Nephron progenitor cell (in vitro differentiated cells): ENCODE data around the gene METTL22.

Experiments
- DNase-seq: peaks from one replicate; pipeline ENCODE4 v3.0.0; 2021
- H3K27ac Mint-ChIP-seq: 2 replicates; pipeline ENCODE4 v1.8.0; 2021; ENCODE audit warnings: mild to moderate bottlenecking, moderate library complexity, mixed read lengths
- H3K27me3 Mint-ChIP-seq: 2 replicates; pipeline ENCODE4 v1.8.0; 2021; ENCODE audit warnings: mild to moderate bottlenecking, low read depth, mixed read lengths; ENCODE audit not compliant: poor library complexity
- H3K36me3 Mint-ChIP-seq: 2 replicates; pipeline ENCODE4 v1.8.0; 2021; ENCODE audit warnings: low read depth, mixed read lengths
- H3K4me1 Mint-ChIP-seq: 2 replicates; pipeline ENCODE4 v1.8.0; 2021; ENCODE audit warnings: mixed read lengths
- H3K4me3 Mint-ChIP-seq: 2 replicates; pipeline ENCODE4 v1.8.0; 2021; ENCODE audit warnings: mild to moderate bottlenecking, moderate library complexity, mixed read lengths
- H3K9me3 Mint-ChIP-seq: 2 replicates; pipeline ENCODE4 v1.8.0; 2021; ENCODE audit warnings: mild to moderate bottlenecking, moderate library complexity, mixed read lengths
- TF ChIP-seq, protein P1 (sequence below): fragments of 200-600 bp; sonication (generic); IDR thresholded peaks from 2 replicates; pipeline ENCODE4 v1.5.0; 2021; ENCODE audit warnings: antibody characterized with exemption

METTL22 gene

DNA sequence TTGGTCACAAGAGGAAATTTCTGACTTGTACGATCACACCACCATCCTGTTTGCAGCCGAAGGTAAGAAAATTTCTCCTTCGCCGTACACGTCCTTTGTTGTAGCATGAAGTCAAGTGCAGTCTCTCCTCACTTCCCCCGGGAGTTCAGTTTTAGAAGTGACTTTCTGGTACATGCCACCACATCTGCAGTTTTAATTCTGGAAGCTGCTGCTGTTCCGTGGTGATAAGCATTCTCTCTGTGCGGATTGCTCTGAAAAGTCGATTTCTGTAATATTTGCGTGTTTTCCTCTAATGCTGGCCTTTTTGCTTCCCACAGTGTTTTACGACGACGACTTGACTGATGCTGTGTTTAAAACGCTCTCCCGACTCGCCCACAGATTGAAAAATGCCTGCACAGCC lies 20.6 kb downstream of the METTL22 start:
- Mint-ChIP-seq H3K4me3 (no peak overlapping the region), H3K4me1 (no peaks in the 10 kb centered on the region), H3K36me3 (peaks cover 83% of the 10 kb centered on the region), H3K27ac (no peak overlapping the region), H3K27me3 (no peaks in the 10 kb centered on the region), H3K9me3 (no peaks in the 10 kb centered on the region)
- no peak for DNase-seq
- TF ChIP-seq, protein P1, sequence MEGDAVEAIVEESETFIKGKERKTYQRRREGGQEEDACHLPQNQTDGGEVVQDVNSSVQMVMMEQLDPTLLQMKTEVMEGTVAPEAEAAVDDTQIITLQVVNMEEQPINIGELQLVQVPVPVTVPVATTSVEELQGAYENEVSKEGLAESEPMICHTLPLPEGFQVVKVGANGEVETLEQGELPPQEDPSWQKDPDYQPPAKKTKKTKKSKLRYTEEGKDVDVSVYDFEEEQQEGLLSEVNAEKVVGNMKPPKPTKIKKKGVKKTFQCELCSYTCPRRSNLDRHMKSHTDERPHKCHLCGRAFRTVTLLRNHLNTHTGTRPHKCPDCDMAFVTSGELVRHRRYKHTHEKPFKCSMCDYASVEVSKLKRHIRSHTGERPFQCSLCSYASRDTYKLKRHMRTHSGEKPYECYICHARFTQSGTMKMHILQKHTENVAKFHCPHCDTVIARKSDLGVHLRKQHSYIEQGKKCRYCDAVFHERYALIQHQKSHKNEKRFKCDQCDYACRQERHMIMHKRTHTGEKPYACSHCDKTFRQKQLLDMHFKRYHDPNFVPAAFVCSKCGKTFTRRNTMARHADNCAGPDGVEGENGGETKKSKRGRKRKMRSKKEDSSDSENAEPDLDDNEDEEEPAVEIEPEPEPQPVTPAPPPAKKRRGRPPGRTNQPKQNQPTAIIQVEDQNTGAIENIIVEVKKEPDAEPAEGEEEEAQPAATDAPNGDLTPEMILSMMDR, result no peak

DNA sequence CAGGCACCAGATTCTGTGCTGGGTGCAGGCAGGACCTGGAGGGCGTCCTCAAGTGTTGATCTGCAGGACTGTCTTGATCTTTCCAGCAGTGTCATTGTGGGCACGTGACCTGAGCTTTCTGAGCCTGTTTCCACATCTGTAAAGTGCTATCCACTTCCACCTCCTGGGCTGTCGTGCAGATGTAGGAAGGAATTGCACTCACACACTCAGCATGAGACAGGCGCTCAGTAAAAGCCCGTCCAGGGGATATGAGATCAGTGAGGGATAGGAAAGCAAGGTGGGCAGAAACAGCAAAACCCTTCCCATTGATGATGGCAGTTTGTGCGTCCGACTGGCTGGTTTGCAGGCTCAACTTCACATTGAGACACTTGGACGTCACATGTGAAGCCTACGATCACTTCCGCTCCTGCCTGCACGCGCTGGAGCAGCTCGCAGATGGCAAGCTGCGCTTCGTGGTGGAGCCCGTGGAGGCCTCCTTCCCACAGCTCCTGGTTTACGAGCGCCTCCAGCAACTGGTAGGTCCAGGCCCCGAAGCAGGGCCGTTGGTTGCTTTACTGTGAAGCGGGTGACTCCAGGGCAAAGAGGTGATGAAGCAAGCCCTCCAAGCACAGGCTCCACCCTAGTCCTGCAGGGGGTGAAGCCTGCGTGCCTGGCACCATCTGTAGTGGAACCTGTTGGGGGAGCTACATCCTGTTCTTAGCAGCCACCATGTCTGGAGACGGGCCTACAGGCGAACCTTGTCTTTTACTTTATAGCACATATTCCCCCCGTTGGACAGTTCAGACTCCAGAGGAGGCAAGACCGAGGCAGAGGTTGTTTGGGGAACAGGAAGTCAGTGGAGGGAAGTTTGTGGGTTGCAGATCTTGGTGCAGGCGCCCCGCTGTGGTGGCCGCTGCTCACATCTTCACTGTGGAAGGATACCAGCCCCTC lies 23.0 kb downstream of the METTL22 start:
- H3K9me3 Mint-ChIP-seq, result no peaks in the 10 kb centered on the region
- TF ChIP-seq, protein P1, result no peak
- no peak overlapping the region for H3K4me3 Mint-ChIP-seq
- H3K27me3 Mint-ChIP-seq, result no peaks in the 10 kb centered on the region
- H3K4me1 Mint-ChIP-seq, result no peaks in the 10 kb centered on the region
- no peak overlapping the region for H3K27ac Mint-ChIP-seq
- H3K36me3 Mint-ChIP-seq, result peaks cover 87% of the 10 kb centered on the region
- no peak for DNase-seq

DNA sequence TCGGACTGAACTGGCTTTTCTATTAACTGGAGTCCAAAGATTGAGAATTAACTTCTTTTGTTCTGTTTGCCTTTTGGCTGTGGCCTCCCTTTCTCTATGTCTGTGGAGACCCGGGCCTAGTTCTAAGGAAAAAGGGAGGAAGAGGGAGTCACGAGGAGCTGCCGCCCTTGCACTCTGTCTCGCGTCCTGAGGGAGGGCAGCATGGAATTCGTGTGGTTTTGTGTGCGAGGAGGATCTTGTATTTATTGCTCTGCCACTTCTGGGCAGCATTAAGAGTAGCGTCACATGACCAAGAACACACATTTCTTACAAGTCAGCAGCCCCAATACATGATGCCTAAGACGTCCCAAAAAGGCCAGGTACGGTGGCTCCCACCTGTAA lies 23.6 kb downstream of the METTL22 start:
- Mint-ChIP-seq H3K27me3 (no peaks in the 10 kb centered on the region), H3K9me3 (no peaks in the 10 kb centered on the region), H3K36me3 (peaks cover 80% of the 10 kb centered on the region), H3K4me1 (no peaks in the 10 kb centered on the region), H3K27ac (no peak overlapping the region), H3K4me3 (no peak overlapping the region)
- DNase-seq, result no peak
- TF ChIP-seq, protein P1, result no peak

DNA sequence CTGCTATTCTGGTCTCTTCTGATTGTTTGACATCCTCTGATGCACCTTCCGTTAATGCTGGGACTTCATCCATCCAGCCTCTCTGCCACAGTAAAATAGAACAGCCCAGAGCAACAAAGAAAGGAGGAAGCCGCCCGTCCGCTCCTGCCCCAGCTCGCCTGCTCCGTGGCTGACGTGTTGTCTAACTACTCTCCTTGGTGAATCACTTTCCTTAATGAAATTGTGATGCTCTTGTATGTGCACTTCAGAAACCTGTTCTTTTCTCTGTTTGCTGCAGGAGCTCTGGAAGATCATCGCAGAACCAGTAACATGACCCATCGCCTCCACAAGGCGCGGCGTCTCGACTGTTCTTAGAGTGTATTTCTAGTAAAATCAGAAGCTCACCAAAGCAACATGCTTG lies 24.3 kb downstream of the METTL22 start:
- no peaks in the 10 kb centered on the region for H3K27me3 Mint-ChIP-seq
- peaks cover 77% of the 10 kb centered on the region for H3K36me3 Mint-ChIP-seq
- H3K9me3 Mint-ChIP-seq, result no peaks in the 10 kb centered on the region
- TF ChIP-seq, protein P1, result no peak
- H3K4me3 Mint-ChIP-seq, result no peak overlapping the region
- DNase-seq, result no peak
- no peaks in the 10 kb centered on the region for H3K4me1 Mint-ChIP-seq
- peak overlapping the region; percentile 2 for H3K27ac Mint-ChIP-seq

DNA sequence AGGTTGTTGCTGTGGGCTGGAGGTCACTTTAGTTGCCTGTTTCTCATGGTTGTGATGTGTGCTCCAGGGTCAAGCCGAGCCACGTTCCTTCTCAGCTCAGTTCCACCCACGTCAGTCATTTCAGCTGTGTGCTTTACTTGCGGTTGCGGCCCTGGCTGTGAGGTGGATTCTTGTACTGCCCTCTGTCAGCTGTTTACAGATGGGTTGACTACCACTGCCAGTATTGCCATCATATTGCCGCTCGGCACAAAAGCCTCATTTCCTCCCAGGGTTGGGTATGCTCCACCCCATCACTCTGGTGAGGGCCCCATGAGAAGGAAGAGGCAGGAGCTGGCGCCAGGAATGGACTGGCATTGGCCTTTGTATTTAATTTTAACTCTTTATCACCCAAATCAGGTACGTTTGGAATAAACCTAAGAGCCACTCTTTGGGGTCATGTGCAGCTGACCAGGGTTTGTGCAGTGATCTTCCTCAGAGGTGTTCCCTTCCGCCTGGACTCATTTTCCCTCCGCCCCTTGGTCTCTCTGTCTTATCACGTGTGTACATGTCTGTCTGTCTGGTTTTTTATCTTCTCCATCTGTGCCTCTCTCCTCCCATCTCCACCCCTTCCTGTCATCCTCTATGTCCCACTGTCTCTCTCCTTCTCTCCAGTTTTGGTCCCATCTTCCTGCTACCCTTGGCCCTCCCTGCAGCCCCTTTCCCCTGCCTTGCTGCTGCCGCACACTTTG lies 25.0 kb downstream of the METTL22 start:
- TF ChIP-seq, protein P1, result no peak
- DNase-seq, result no peak
- Mint-ChIP-seq H3K4me3 (no peak overlapping the region), H3K4me1 (peaks cover 1% of the 10 kb centered on the region), H3K36me3 (peaks cover 71% of the 10 kb centered on the region), H3K27ac (peak overlapping the region; percentile 17), H3K27me3 (no peaks in the 10 kb centered on the region), H3K9me3 (no peaks in the 10 kb centered on the region)
